ENCODE data around the gene PCDHGA5.

DNA sequence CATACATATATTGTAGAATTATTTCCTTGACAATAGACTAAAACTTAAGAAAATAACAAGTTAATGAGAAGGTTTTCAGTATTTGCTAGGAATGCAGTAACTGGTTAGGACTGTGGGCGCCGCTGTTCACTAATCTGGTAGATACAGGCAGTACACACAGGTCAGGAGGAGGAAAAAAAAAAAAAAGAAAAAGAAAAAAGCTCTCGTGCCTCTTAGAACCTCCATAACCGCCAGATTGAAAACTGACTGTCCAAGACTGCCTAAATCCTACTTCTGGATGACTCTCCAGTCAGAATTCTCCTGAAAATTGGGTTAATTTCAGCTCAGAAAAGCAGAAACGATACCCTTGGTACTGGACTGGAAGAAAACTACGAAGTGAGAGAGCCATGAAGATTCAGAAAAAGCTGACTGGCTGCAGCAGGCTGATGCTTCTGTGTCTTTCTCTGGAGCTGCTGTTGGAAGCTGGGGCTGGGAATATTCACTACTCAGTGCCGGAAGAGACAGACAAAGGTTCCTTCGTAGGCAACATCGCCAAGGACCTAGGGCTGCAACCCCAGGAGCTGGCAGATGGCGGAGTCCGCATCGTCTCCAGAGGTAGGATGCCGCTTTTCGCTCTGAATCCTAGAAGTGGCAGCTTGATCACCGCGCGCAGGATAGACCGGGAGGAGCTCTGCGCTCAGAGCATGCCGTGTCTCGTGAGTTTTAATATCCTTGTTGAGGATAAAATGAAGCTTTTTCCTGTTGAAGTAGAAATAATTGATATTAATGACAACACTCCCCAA lies 33.5 kb upstream of the PCDHGA5 start, which contains the start of gene PCDHGA1:
- TF ChIP-seq POLR2A (IDR thresholded peaks at IDR 0.05; ENCODE audit: low read length) (no peak), GATA1 (IDR thresholded peaks at IDR 0.05; ENCODE audit: low read depth, low read length) (no peak)
